Mammary epithelial cell (primary cell): ENCODE data around the gene ISLR2.

ENCODE experiments used
- CTCF ChIP-seq, 2 donors: IDR thresholded peaks in 1 of 2; conservative IDR thresholded peaks in 1 of 2; 2 replicates each; pipeline ENCODE4 v1.5.1; 2011 to 2012; ENCODE audit warnings: inconsistent platforms in 2 of 2, low read length in 2 of 2, mild to moderate bottlenecking in 2 of 2, control low read depth in 1 of 2, low read depth in 1 of 2; ENCODE audit not compliant: insufficient read depth in 1 of 2; ENCODE audit errors: extremely low read depth in 1 of 2
- EZH2 ChIP-seq: IDR thresholded peaks from 2 replicates; pipeline ENCODE4 v1.6.1; 2012; ENCODE audit warnings: low read length, inconsistent platforms, borderline replicate concordance

GRCh38 chr15:74124196-74124595 lies 6.2 kb upstream of the ISLR2 start:
- no peak for TF ChIP-seq CTCF (conservative IDR thresholded peaks at IDR 0.05 in 1 of 2, IDR thresholded peaks at IDR 0.05 in 1 of 2; ENCODE audit: extremely low read depth in 1 of 2, insufficient read depth in 1 of 2, low read depth in 1 of 2, low read length in 2 of 2)
- TF ChIP-seq EZH2, result no peak
